Stimulated activated naive CD8-positive, alpha-beta T cell treated with anti-CD3 and anti-CD28 coated beads, Interleukin-15, Interleukin-2, amounts not matched to agents 100 U/mL and 50 U/mL, for 24 hours (primary cell): ENCODE results near the gene CARD9.
"Not testable (repeated sequence)": the region's sequence is repeated elsewhere in the genome, so short reads cannot be mapped to it uniquely, and the experiment has no call there.

Experiments used
- ATAC-seq: fragments of 150-1000 bp; cut with Tn5 transposase; one replicate; pipeline ENCODE4 v1.10.0; 2021
- DNase-seq: peaks from one replicate; pipeline ENCODE4 v3.0.0; 2021

The CARD9 gene

GRCh38 chr9:136363949-136364748 lies 9.3 kb downstream of the CARD9 start:
- ATAC-seq (no peak), DNase-seq (peak; percentile 19)

- peak; percentile 99 for DNase-seq
- peak; percentile 90 for ATAC-seq
Observed at GRCh38 chr9:136363106-136363948, 10.1 kb downstream of the CARD9 start, which contains the start of gene DNLZ. Gene DNLZ (minus strand): TSS chr9:136363744. CDS start chr9:136363714, 30 bp downstream.

- DNase-seq, result no peak
- no peak for ATAC-seq
Observed at GRCh38 chr9:136362450-136362784, 11.1 kb downstream of the CARD9 start.

- DNase-seq, result no peak
Observed at GRCh38 chr9:136361754-136362449, 11.6 kb downstream of the CARD9 start.

GRCh38 chr9:136361047-136361753 lies 12.3 kb downstream of the CARD9 start:
- no peak for DNase-seq
- ATAC-seq, result no peak

More at GRCh38 chr9:136361754-136362449, 11.6 kb downstream of the CARD9 start:
- ATAC-seq, result no peak

- no peak for ATAC-seq
- DNase-seq, result no peak
Observed at GRCh38 chr9:136359774-136360718, 13.4 kb downstream of the CARD9 start.

- DNase-seq (no peak), ATAC-seq (no peak)
Observed at GRCh38 chr9:136358888-136359287, 14.6 kb downstream of the CARD9 start.

- no peak for ATAC-seq
- no peak for DNase-seq
Observed at GRCh38 chr9:136358016-136358415, 15.5 kb downstream of the CARD9 start.

- DNase-seq, result no peak
- no peak for ATAC-seq
Observed at GRCh38 chr9:136357202-136357725, 16.2 kb downstream of the CARD9 start.

GRCh38 chr9:136355616-136356557 lies 17.6 kb downstream of the CARD9 start:
- DNase-seq (no peak), ATAC-seq (no peak)

GRCh38 chr9:136354592-136355085 lies 18.8 kb downstream of the CARD9 start:
- DNase-seq, result no peak
- no peak for ATAC-seq

- no peak for ATAC-seq
- DNase-seq, result no peak
Observed at GRCh38 chr9:136353757-136354488, 19.5 kb downstream of the CARD9 start.

GRCh38 chr9:136353088-136353487 lies 20.4 kb downstream of the CARD9 start:
- DNase-seq (no peak), ATAC-seq (no peak)

- ATAC-seq (no peak), DNase-seq (no peak)
Observed at GRCh38 chr9:136352682-136353081, 20.8 kb downstream of the CARD9 start.

GRCh38 chr9:136351868-136352267 lies 21.6 kb downstream of the CARD9 start:
- ATAC-seq, DNase-seq: not testable (repeated sequence)

GRCh38 chr9:136351252-136351800 lies 22.1 kb downstream of the CARD9 start:
- ATAC-seq (no peak), DNase-seq (no peak)

GRCh38 chr9:136349546-136349945 lies 23.9 kb downstream of the CARD9 start:
- no peak for DNase-seq
- no peak for ATAC-seq

GRCh38 chr9:136348691-136349090 lies 24.8 kb downstream of the CARD9 start:
- no peak for DNase-seq
- no peak for ATAC-seq
